GM18867 (cell line): ENCODE measurements around the gene IL17REL.
A peak's percentile ranks its signal among the peaks of the same experiment; 100 is the strongest.

Experiments used
- ATAC-seq: cut with Tn5 transposase; IDR thresholded peaks from one replicate; pipeline ENCODE4 v1.9.1; 2021; ENCODE audit warnings: mild to moderate bottlenecking, moderate library complexity; ENCODE audit not compliant: unreplicated experiment

IL17REL gene

DNA sequence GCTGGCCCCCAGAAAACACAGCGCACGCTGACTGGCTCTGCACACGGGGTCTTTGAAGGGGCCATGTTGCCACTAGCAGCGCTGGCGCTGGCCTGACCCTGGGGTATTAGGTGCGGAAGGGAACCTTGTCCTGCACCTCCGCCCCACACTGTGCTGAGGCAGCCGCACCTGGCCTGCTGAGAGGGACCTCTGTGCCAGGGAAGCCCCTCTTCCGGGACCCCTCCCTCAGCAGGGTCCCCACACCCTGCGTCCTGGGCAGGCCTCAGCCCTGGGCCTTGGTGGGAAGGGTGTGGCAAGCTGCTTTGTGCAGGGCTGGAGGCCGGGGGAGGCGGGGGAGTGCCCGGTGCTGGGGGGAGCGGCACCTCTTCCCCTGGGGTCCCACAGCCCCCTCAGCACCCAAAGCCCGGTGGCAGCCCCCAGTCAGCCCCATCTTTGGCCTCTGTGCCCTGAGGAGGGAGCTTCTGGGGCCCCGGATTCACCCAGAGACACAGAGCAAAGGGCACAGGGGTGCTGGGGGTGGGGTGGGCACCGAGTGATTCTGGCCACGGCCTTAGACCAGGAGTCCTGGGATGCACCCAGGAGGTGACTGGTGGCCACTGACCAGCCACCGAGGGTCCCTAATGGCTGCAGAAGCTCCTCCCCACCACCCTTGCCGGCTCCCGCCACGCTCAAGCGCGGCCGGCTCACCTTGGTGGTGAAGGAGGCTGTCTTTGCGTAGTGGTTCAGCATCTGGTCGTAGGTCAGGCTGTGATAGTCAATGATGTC, 34.1 kb upstream of the IL17REL start:
- no peak for ATAC-seq

- no peak for ATAC-seq
These were observed 33.5 kb upstream of the IL17REL start for GRCh38 chr22:50046019-50046415.

- ATAC-seq, result no peak
These were observed 32.9 kb upstream of the IL17REL start for GRCh38 chr22:50045211-50046018.

DNA sequence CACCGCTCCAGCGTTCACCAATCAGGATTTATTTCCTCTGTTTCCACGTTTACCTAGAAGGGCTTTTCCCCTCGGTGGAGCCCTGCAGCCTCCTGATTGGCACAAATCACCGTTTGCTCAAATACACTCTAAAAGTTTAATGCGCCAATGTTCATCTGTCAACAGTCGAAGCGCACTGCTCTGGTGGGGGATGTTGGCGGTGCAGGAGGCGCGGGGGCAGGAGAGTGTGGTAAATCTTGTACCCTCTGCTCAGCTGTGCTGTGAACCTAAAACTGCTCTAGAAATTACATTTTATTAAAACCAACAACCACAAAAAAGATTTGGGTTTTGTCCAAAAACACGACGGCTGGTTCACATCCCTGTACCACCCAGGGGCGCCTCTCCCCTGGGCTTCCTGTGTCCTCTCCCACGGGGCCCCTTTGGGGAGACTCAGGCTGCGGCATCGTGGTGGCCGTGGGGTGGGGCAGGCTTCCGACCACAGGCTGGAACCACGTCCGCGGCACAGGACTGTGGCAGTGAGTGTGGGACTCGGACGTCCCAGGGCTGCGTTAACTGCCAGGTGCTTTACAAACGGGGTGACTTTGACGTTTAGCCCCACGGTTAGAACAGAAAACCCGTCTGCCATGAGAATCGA, 32.0 kb upstream of the IL17REL start:
- ATAC-seq, result no peak

DNA sequence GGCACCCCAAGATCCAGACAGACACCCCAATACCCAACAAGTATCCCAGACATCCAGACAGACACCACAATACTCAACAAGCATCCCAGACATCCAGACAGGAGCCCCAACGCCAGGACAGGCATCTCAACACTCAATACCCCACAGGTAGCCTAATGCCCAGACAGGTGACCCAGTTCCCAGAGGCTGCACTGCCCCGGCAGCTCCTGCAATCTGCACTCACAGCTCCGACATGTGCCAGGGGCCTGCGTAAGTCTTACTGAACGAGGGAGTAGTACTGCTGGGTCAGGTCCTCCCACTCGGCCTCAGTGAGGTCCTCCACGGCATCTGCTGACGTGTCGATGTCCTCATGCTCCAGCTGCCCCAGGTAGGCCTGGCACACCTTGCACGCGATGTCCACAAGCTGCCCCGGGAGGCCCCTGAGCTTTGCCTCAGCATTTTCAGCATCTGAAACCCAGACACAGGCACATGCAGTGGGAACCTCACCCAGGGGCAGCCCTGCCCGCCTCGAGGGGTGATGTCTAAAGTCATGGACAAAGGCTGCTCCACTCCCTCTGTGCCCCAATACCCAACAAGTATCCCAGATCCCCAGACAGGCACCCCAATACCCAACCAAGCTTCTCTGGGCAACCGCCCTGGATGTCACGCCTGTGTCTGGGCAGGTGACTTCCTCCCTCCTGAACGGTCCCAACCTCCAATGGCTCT, 28.9 kb upstream of the IL17REL start:
- ATAC-seq, result no peak

DNA sequence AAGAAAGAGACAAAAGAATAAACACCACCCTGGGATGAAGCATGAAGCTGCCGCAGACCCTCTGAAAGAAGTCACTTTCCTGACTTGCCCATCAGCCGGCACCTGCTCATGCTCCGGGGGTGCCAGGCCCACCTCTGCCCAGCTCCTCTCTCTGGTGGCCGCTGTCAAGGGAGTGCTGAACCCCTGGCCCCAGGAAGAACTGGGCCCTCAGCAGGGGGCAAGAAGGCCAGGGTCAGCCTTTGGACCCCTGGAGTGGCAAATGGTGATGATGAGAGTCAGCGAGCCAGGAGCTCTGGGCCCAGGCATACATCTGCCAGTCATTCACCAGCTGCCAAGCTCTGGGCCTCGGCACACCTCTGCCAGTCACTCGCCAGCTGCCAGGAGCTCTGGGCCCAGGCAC, 28.2 kb upstream of the IL17REL start:
- ATAC-seq, result no peak

GRCh38 chr22:50039669-50040443, 27.3 kb upstream of the IL17REL start:
- ATAC-seq, result no peak

GRCh38 chr22:50035976-50036724, 23.6 kb upstream of the IL17REL start:
- ATAC-seq, result no peak

GRCh38 chr22:50035131-50035881, 22.7 kb upstream of the IL17REL start:
- no peak for ATAC-seq

DNA sequence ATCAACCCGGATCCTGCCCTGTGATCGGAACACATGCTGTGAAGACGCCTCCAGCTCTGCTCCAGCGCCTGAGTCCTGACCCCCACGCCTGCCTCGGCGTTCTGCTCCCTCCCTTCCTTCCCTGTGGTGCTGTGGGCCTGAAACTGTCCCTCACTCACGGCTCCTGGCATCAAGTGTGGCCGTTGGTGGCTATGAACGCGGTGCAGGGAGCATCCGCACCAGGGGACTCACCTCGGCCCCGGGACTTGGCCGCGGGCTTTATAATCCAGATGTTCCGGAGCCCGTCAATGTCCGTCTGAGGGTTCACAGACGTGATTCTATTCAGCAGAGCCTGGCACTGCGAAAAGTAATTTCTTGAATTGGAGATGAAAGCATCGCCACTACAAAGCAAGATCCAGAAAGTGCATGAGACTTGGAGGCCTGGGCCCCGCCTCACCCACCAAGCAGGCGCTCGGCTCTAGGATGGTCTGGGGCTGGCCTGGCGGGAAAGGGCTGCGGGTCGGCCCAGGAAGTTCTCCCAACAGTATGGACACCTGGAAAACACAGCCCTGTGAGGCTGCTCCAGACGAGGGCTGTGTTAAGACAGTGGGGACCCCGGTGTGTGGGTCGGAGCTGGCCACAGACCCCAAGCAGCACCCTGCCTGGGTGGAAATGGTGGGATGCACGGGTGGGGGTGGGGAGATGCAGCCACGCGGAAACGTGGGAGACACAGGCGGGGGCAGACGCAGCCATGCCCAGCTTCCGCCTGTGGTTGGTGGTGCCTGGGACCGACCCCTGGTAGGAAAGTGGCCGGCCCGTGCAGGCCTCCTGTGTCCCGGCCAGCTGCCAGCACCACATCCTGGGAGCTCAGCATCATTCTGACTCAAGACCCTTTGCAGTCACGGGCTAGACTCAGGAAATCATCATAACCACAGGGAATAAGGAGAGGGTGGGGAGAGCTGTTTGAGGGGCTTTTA, 21.8 kb upstream of the IL17REL start:
- ATAC-seq, result no peak

- ATAC-seq, result no peak
These were observed 20.5 kb upstream of the IL17REL start for GRCh38 chr22:50032941-50033601.

DNA sequence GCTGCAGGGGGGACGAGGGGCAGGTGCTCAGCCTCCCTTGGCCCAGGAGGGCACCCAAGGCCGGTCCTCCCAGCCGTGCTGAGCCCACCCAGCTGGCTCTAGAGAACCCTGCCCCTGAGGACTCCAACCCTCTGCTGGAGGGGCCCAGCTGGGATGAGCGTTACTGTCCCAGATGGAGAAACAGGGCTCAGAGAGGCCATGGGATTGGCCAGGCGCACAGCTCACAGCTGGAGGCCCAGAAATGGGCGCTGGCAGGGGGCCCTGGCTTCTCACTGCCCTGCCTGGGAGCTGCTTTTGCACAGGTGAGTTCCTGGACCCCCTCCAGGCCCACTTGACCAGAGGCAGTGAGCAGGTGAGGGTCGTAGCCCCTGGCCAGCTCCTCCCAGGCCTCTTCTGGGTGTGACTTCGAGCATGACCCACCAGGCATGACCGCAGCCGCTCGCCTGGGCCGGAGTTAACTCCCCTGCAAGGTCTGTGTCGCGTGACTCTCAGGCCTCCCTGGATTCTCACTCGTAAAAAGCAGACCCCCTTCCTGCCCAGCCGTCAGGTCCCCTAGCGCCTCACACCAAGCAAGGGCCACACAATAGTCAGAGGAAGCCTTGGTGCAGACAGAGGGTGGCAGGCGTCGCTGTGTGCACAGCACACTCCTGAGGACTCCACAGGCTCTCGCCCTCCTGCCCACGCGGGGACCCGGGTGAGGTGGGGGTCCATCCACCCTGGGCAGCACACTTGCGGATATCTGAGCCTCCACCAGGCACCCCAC, 19.7 kb upstream of the IL17REL start:
- ATAC-seq, result no peak

DNA sequence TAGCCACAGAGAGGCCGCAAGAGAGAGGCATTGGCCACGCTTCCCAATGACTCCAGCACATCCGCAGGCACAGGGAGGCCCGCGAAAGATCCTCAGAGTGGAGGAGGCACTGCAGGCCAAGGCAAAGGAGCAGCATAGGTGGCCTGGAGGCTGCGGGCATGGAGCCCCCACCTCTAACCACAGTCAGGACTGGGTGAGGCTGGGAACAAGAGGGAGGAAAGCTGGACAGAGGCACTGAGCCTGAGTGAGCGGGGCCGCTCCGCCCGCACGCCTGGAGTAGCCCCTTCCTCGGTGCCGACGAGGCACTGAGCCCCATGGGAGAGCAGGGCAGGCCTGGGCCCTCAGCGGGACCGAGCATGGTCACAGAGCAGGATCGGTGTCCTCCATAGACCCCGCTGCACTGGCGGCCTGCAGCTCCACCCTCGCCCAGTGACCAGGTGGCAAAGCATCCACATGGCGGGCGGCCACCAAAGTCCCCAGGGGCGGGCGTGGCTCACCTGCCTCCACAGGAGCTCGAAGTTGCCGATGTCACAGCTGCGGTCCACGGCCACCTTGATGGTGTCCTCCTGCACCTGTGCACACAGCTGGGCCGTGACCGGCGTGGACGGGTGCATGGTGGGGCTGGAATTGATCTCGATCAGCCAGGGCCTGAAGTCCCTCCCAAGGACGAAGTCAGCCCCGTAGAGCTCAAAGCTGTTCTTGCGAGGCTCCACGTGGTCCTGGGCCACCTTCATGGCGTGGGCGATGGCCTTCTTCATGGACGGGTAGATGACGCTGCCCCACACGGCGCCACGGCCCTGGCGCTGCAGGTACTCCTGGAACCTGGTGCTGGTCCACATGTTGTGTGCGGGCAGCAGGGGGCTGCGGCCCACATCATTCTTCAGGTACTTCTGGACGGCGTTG, 18.9 kb upstream of the IL17REL start:
- ATAC-seq, result no peak

DNA sequence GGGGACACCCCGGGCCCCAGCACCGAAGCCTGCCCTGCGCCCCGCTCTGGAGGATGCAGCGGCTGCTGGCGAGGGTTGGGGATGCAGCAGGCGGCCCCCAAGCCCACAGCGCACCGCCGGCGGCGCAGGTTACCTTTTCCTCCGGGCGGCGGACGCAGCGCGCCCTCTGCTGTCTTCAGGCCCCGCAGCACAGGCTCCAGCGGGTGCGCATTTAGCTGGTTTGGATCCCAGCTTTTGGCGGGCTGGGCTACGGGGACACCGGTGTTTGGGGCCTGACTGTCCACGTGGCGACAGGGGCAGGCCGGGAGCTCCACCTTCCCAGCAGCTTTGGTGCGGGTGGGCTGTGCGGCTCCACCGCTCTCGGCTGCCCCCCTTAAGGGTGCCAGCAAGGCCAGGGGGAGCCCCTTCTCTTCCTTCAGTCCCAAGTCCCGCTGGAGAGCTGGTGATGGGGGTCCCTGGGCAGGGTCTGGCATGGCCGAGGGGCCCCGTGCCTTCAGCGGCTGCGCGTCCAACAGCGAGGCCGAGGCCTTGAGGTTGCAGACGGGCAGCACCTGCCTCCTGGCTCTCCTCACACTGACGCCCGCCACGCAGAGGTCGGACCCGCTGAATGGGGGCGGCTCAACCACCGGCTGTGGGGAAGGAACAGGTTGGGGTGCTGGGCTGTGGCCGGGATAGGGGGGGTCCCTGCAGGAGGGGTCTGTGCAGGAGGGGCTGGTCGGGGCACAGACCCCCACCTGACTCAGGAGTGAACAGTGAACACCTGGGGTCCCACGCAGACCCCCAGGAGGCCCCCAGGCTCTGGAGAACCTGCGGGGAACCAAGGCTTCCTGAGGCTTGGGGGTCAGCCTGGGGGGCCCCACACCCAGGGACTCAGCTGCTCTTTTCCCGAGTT, 18.0 kb upstream of the IL17REL start:
- ATAC-seq, result peak; percentile 65
